Suprapubic skin (tissue), 4 donors: ENCODE data around the gene AGPAT1.

Experiments used
- POLR2A ChIP-seq, 2 donors: fragments of 450-650 bp; IDR thresholded peaks; one replicate each; pipeline ENCODE4 v1.6.1; 2017; ENCODE audit warnings: antibody characterized with exemption in 2 of 2, mild to moderate bottlenecking in 2 of 2, moderate library complexity in 2 of 2
- POLR2AphosphoS5 ChIP-seq, 3 donors: sonication (generic); formaldehyde crosslinking; IDR thresholded peaks; one replicate each; pipeline ENCODE4 v1.6.1; 2017; ENCODE audit warnings: antibody characterized with exemption in 3 of 3
- TF ChIP-seq, protein P1 (sequence below), 2 donors: fragments of 200-600 bp in 1 of 2; fragments of 450-650 bp in 1 of 2; sonication (generic) in 1 of 2; IDR thresholded peaks; one replicate each; pipeline ENCODE4 v1.5.1; 2016 to 2019; ENCODE audit warnings: antibody characterized with exemption in 2 of 2, mild to moderate bottlenecking in 1 of 2, moderate library complexity in 1 of 2

DNA sequence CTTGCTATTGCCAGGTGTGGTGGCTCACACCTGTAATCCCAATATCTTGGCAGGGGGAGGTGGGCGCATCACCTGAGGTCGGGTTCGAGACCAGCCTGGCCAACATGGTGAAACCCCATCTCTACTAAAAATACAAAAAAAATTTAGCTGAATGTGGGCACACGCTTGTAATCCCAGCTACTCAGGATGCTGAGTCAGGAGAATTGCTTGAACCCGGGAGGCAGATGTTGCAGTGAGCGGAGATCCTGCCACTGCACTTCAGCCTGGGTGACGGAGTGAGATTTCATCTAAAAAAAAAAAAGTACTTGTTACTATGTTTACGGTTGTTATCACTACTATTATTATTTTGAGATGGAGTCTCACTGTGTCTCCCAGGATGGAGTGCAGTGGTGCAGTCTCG, 19.0 kb downstream of the AGPAT1 start:
- TF ChIP-seq, protein P1, sequence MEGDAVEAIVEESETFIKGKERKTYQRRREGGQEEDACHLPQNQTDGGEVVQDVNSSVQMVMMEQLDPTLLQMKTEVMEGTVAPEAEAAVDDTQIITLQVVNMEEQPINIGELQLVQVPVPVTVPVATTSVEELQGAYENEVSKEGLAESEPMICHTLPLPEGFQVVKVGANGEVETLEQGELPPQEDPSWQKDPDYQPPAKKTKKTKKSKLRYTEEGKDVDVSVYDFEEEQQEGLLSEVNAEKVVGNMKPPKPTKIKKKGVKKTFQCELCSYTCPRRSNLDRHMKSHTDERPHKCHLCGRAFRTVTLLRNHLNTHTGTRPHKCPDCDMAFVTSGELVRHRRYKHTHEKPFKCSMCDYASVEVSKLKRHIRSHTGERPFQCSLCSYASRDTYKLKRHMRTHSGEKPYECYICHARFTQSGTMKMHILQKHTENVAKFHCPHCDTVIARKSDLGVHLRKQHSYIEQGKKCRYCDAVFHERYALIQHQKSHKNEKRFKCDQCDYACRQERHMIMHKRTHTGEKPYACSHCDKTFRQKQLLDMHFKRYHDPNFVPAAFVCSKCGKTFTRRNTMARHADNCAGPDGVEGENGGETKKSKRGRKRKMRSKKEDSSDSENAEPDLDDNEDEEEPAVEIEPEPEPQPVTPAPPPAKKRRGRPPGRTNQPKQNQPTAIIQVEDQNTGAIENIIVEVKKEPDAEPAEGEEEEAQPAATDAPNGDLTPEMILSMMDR (IDR thresholded peaks at IDR 0.05): no peak
- TF ChIP-seq POLR2A (IDR thresholded peaks at IDR 0.05) (no peak), POLR2AphosphoS5 (IDR thresholded peaks at IDR 0.05) (no peak)
